HepG2 (cell line): ENCODE data around the gene ALKBH5. TPM values are rescaled to one million over a fixed set of nuclear protein-coding genes. Genes with fewer than 3 reads are reported as not detected.
A peak's percentile ranks its signal among the peaks of the same experiment; 100 is the strongest.

Source experiments
- ATAC-seq: fragments of 200-7000 bp; cut with Tn5 transposase; 3 replicates; pipeline ENCODE4 v1.9.1; 2020; ENCODE audit warnings: mild to moderate bottlenecking, moderate library complexity
- BruUV-seq: library from RNA; stranded (reverse); fragments of 400-500 nt; replicated peaks from 2 replicates; lab custom pipeline; 2021; lab: Mats Ljungman, UMichigan
- CTCF ChIA-PET: fragments of 300-600 bp; formaldehyde crosslinking; extraction: SDS; loops from one replicate; lab custom pipeline; 2021; ENCODE audit warnings: low total read pairs, inconsistent platforms, low intra/inter-chr PET ratio; lab: Yijun Ruan, JAX
- POLR2A ChIA-PET: fragments of 350-600 bp; sonication (Branson Sonifier 250); formaldehyde crosslinking; loops from one replicate; lab custom pipeline; 2020; ENCODE audit warnings: antibody characterized with exemption, inconsistent platforms; lab: Yijun Ruan, JAX
- DNase-seq: peaks from one replicate; pipeline ENCODE4 v3.0.0-alpha.2; 2015; ENCODE audit warnings: low spot score
- FAIRE-seq: peaks from 3 replicates; lab custom pipeline; 2011; peaks lifted over from hg19 to GRCh38; lab: Jason Lieb, UNC
- H2AFZ ChIP-seq: one replicate; pipeline ENCODE4 v1.6.1; 2011; ENCODE audit warnings: low read length, inconsistent platforms
- H3K27ac ChIP-seq: fragments of 300-600 bp; 3 replicates; pipeline ENCODE4 v1.8.0; 2011; ENCODE audit warnings: mixed run types, mild to moderate bottlenecking, mixed read lengths, low read length, inconsistent platforms; ENCODE audit not compliant: insufficient read depth; ENCODE audit errors: extremely low read length
- H3K27me3 ChIP-seq, 2 experiments: fragments of 200-600 bp in 1 of 2; 2 replicates in 1 of 2; 3 replicates in 1 of 2; pipeline versions ENCODE4 v1.6.0 to v1.8.0; 2011; ENCODE audit warnings: low read length in 2 of 2, mild to moderate bottlenecking in 2 of 2, moderate library complexity in 2 of 2, inconsistent platforms in 1 of 2; ENCODE audit not compliant: insufficient read depth in 2 of 2, control insufficient read depth in 1 of 2
- H3K36me3 ChIP-seq, 2 experiments: fragments of 200-600 bp in 1 of 2; replicated peaks in 1 of 2; 2 replicates in 1 of 2; 3 replicates in 1 of 2; pipeline versions ENCODE4 v1.5.1 to v1.8.0; 2011; ENCODE audit warnings: low read length in 2 of 2, inconsistent platforms in 1 of 2; ENCODE audit not compliant: insufficient read depth in 2 of 2, control insufficient read depth in 1 of 2
- H3K4me1 ChIP-seq: 2 replicates; pipeline ENCODE4 v1.5.1; 2012; ENCODE audit warnings: low read length, inconsistent platforms; ENCODE audit not compliant: insufficient read depth
- H3K4me2 ChIP-seq: 2 replicates; pipeline ENCODE4 v1.6.0; 2011; ENCODE audit warnings: low read depth, low read length, inconsistent platforms
- H3K4me3 ChIP-seq, 3 experiments: fragments of 200-600 bp in 1 of 3; sonication (generic), shearing (Covaris generic) in 1 of 3; replicated peaks in 1 of 3; 2 replicates each; pipeline ENCODE4 v1.5.1; 2011 to 2016; ENCODE audit warnings: low read length in 3 of 3, inconsistent platforms in 2 of 3, low read depth in 2 of 3, mild to moderate bottlenecking in 2 of 3, control low read depth in 1 of 3, mixed read lengths in 1 of 3; ENCODE audit not compliant: insufficient read depth in 1 of 3
- H3K79me2 ChIP-seq: one replicate; pipeline ENCODE4 v1.6.1; 2011; ENCODE audit warnings: low read length, inconsistent platforms; ENCODE audit not compliant: insufficient read depth
- H3K9ac ChIP-seq: 2 replicates; pipeline ENCODE4 v1.6.0; 2011; ENCODE audit warnings: mild to moderate bottlenecking, low read depth, low read length, inconsistent platforms; ENCODE audit not compliant: insufficient read depth
- H3K9me3 ChIP-seq: 2 replicates; pipeline ENCODE4 v1.5.1; 2012; ENCODE audit warnings: mild to moderate bottlenecking, low read length
- H4K20me1 ChIP-seq: 2 replicates; pipeline ENCODE4 v1.6.0; 2011; ENCODE audit warnings: inconsistent platforms, mild to moderate bottlenecking, low read length, moderate library complexity; ENCODE audit not compliant: insufficient read depth
- AGO2 ChIP-seq: fragments of 200-400 bp; formaldehyde crosslinking; optimal IDR thresholded peaks from 2 replicates; pipeline ENCODE3; 2017; ENCODE audit warnings: mild to moderate bottlenecking, low read depth, low read length, moderate library complexity
- BCL6 ChIP-seq: IDR thresholded peaks from 2 replicates; pipeline ENCODE4 v1.6.1; 2016; ENCODE audit warnings: missing genetic modification reagents, missing compliant biosample characterization
- EHMT2 ChIP-seq: fragments of 200-600 bp; sonication (generic); IDR thresholded peaks from 2 replicates; pipeline ENCODE4 v1.7.0; 2017; ENCODE audit warnings: antibody characterized with exemption, low read depth, low read length, borderline replicate concordance
- GATAD1 ChIP-seq: IDR thresholded peaks from 2 replicates; pipeline ENCODE4 v1.6.1; 2016; ENCODE audit warnings: missing genetic modification reagents, missing compliant biosample characterization
- MTF1 ChIP-seq: sonication (generic); formaldehyde crosslinking; IDR thresholded peaks from 2 replicates; pipeline ENCODE4 v1.5.0; 2020; ENCODE audit warnings: missing genetic modification reagents
- NFE2L1 ChIP-seq: sonication (generic); formaldehyde crosslinking; IDR thresholded peaks from 2 replicates; pipeline ENCODE4 v1.4.0; 2020; ENCODE audit warnings: missing genetic modification reagents, mild to moderate bottlenecking, borderline replicate concordance
- POLR2A ChIP-seq, 2 experiments: IDR thresholded peaks; 2 replicates each; pipeline ENCODE4 v1.6.1; 2011; ENCODE audit warnings: low read depth in 2 of 2, low read length in 2 of 2, mild to moderate bottlenecking in 1 of 2, moderate library complexity in 1 of 2; ENCODE audit not compliant: insufficient read depth in 1 of 2
- PTBP1 ChIP-seq: fragments of 200-400 bp; formaldehyde crosslinking; IDR thresholded peaks from 2 replicates; pipeline ENCODE4 v1.6.1; 2018; ENCODE audit warnings: low read length, low read depth; ENCODE audit not compliant: poor library complexity, severe bottlenecking
- RBM39 ChIP-seq: fragments of 200-400 bp; formaldehyde crosslinking; IDR thresholded peaks from one replicate; pipeline ENCODE4 v1.6.1; 2018; ENCODE audit warnings: antibody characterized with exemption, mild to moderate bottlenecking, low read depth, low read length; ENCODE audit not compliant: poor library complexity, severe bottlenecking
- TBP ChIP-seq: sonication (generic); formaldehyde crosslinking; IDR thresholded peaks from 2 replicates; pipeline ENCODE4 v1.5.0; 2020; ENCODE audit warnings: missing genetic modification reagents
- ZMYM2 ChIP-seq: sonication (generic); formaldehyde crosslinking; IDR thresholded peaks from 2 replicates; pipeline ENCODE4 v1.8.0; 2022; ENCODE audit warnings: mild to moderate bottlenecking, missing genetic modification reagents
- ZNF30 ChIP-seq: sonication (generic); formaldehyde crosslinking; IDR thresholded peaks from 2 replicates; pipeline ENCODE4 v1.5.0; 2020; ENCODE audit warnings: mild to moderate bottlenecking, missing genetic modification reagents
- ZNF430 ChIP-seq: sonication (generic); formaldehyde crosslinking; IDR thresholded peaks from 2 replicates; pipeline ENCODE4 v1.9.0; 2021; ENCODE audit warnings: mild to moderate bottlenecking, missing genetic modification reagents
- ZNF703 ChIP-seq: sonication (generic); formaldehyde crosslinking; IDR thresholded peaks from 2 replicates; pipeline ENCODE4 v1.5.1; 2020; ENCODE audit warnings: missing genetic modification reagents, mild to moderate bottlenecking, moderate library complexity, borderline replicate concordance
- ZNF746 ChIP-seq: sonication (generic); formaldehyde crosslinking; IDR thresholded peaks from 2 replicates; pipeline ENCODE4 v1.8.0; 2022; ENCODE audit warnings: mild to moderate bottlenecking, missing genetic modification reagents
- ZNF749 ChIP-seq: sonication (generic); formaldehyde crosslinking; IDR thresholded peaks from 2 replicates; pipeline ENCODE4 v1.8.0; 2022; ENCODE audit warnings: mild to moderate bottlenecking, missing genetic modification reagents, moderate library complexity, borderline replicate concordance
- ZNF784 ChIP-seq: sonication (generic); formaldehyde crosslinking; IDR thresholded peaks from 2 replicates; pipeline ENCODE4 v1.5.1; 2020; ENCODE audit warnings: missing genetic modification reagents, mild to moderate bottlenecking, borderline replicate concordance
- WGBS: methylation state at CpG from one replicate; pipeline ENCODE4 v1.1.6; 2017; ENCODE audit warnings: low lambda C conversion rate; 5-methylcytosine and 5-hydroxymethylcytosine counted together
- in situ Hi-C: cut with HindIII; loops from 2 replicates; pipeline ENCODE4 v1.10.0; 2017; ENCODE audit warnings: low pct_unique_long_range_greater_than_20kb; ENCODE audit not compliant: extremely low pct_ligation_motif_present
- intact Hi-C: fragments of 100-400 bp; cut with micrococcal nuclease; formaldehyde crosslinking; loops from one replicate; pipeline ENCODE4 v1.10.0; 2022; ENCODE audit not compliant: unreplicated experiment
- polyA plus RNA-seq, 8 experiments: library from polyadenylated mRNA; depleted of rRNA in 3 of 8; stranded (reverse) in 7 of 8; unstranded in 1 of 8; fragments of >200 nt; fragmentation: Illumina TruSeq in 4 of 8; extraction: Trizol in 4 of 8; gene quantifications; 2 replicates each; pipeline versions ENCODE4 v1.2.1 to v1.2.3, GENCODE V29; 2011 to 2016; ENCODE audit warnings: low read depth in 4 of 8, missing spikeins in 1 of 8, mixed read lengths in 1 of 8; ENCODE audit not compliant: insufficient read depth in 1 of 8
- total RNA-seq, 5 experiments: library from RNA; depleted of rRNA; stranded (reverse); fragments of >200 nt; fragmentation: Illumina TruSeq; extraction: Trizol; gene quantifications; 2 replicates each; pipeline ENCODE4 v1.2.3, GENCODE V29; 2016; ENCODE audit warnings: low read depth in 1 of 5

Gene ALKBH5
- total and polyA plus RNA-seq, 2 of the 13 experiments (the other 11 are each of a cell fraction or from before 2014, with no cell fraction given): 68.9 to 76.9 TPM

GRCh38 chr17:18181358-18181757 is 2.3 kb upstream of the ALKBH5 start:
- FAIRE-seq: no peak
- in situ Hi-C loops: no loop called here
- TF ChIP-seq TBP (CRISPR knock-in tag): no peak
- TF ChIP-seq EHMT2: no peak
- TF ChIP-seq PTBP1: no peak
- TF ChIP-seq, all 625 proteins: peak for 0
- WGBS: 84% methylated on average over 5 of the region's 5 CpGs
- ATAC-seq (no peak), DNase-seq (no peak)
- peaks cover 22% of the 10 kb centered on the region for H3K79me2 ChIP-seq
- H2AFZ ChIP-seq: no peak overlapping the region
- CTCF ChIA-PET: no interaction called here
- H3K9me3 ChIP-seq: no peaks in the 10 kb centered on the region
- no peaks in the 10 kb centered on the region for H3K27me3 ChIP-seq
- H3K4me2 ChIP-seq: no peak overlapping the region
- intact Hi-C loops: no loop called here
- H4K20me1 ChIP-seq: peaks cover 19% of the 10 kb centered on the region
- peaks cover 0 to 6% of the 10 kb centered on the region in 2 experiments; a peak in 2 of 5 replicates for H3K36me3 ChIP-seq
- H3K27ac ChIP-seq: no peak overlapping the region
- H3K9ac ChIP-seq: no peak overlapping the region
- POLR2A ChIA-PET: no interaction called here
- H3K4me1 ChIP-seq: peaks cover 36% of the 10 kb centered on the region
- H3K4me3 ChIP-seq: no peak overlapping the region
- BruUV-seq: no TSS peak

GRCh38 chr17:18182110-18182977 is 1.3 kb upstream of the ALKBH5 start:
- Histone ChIP-seq H3K36me3 (peaks cover 2 to 6% of the 10 kb centered on the region in 2 experiments; a peak in 3 of 5 replicates), H3K4me2 (peak overlapping the region; percentile 99), H4K20me1 (peaks cover 29% of the 10 kb centered on the region), H3K27me3 (no peaks in the 10 kb centered on the region), H3K9me3 (no peaks in the 10 kb centered on the region), H2AFZ (no peak overlapping the region), H3K4me3 (peak overlapping the region; percentile 80 to 96 (median 81)), H3K9ac (peak overlapping the region; percentile 87), H3K4me1 (peaks cover 46% of the 10 kb centered on the region), H3K79me2 (peaks cover 32% of the 10 kb centered on the region), H3K27ac (peak overlapping the region; percentile 96)
- in situ Hi-C loops: no loop called here
- intact Hi-C loops: no loop called here
- CTCF ChIA-PET: no interaction called here
- DNase-seq (no peak), ATAC-seq (peak; percentile 1; the same call in 1 of the 3 replicates), FAIRE-seq (peak; percentile 15)
- no TSS peak for BruUV-seq
- POLR2A ChIA-PET: interaction anchor here (1.0 to 2.6 kb wide), 15 partner anchors 9 to 676 kb away, joined by 3 to 29 read pairs (median 4); partner anchors contain the start of genes LLGL1, PRPSAP2 and SHMT1
- 26% methylated on average over 25 of the region's 28 CpGs for WGBS
- TF ChIP-seq GATAD1: no peak
- no peak for TF ChIP-seq ZNF784 (CRISPR knock-in tag)
- 0 out of 2 replicates have a peak, but pooled peaks have one; percentile 77 for TF ChIP-seq ZNF30 (CRISPR knock-in tag)
- 0 out of 2 replicates have a peak, but pooled peaks have one; percentile 38 for TF ChIP-seq ZMYM2 (CRISPR knock-in tag)
- 0 out of 2 replicates have a peak, but pooled peaks have one; percentile 3 for TF ChIP-seq ZNF746 (CRISPR knock-in tag)
- TF ChIP-seq RBM39: peak; percentile 1
- TF ChIP-seq AGO2: peak; percentile 7
- 0 out of 2 replicates have a peak, but pooled peaks have one; percentile 18 for TF ChIP-seq ZNF749 (CRISPR knock-in tag)
- no peak for TF ChIP-seq ZNF430 (CRISPR knock-in tag)
- TF ChIP-seq MTF1 (CRISPR knock-in tag): peak; percentile 58; the same call in 1 of the 2 replicates
- TF ChIP-seq BCL6 (CRISPR knock-in tag): no peak
- 0 out of 2 replicates have a peak, but pooled peaks have one; percentile 60 for TF ChIP-seq ZNF703 (CRISPR knock-in tag)
- 0 out of 4 replicates have a peak, but pooled peaks of 1 of the 2 experiments have one; percentile 25 for TF ChIP-seq POLR2A (IDR thresholded peaks at IDR 0.05; ENCODE audit: insufficient read depth in 1 of 2, low read depth in 2 of 2, low read length in 2 of 2)
- TF ChIP-seq NFE2L1 (CRISPR knock-in tag): no peak
